ENCODE results near the gene RBBP8NL. TPM values are rescaled to one million over a fixed set of nuclear protein-coding genes. Genes with fewer than 3 reads are reported as not detected.
A peak's percentile ranks its signal among the peaks of the same experiment; 100 is the strongest.

The RBBP8NL gene
- total and polyA plus RNA-seq, 4 donors = under 0.01 to 0.14 TPM; not detected in 2

- TF ChIP-seq ZBTB33 (IDR thresholded peaks at IDR 0.05) (no peak), YY1 (IDR thresholded peaks at IDR 0.05) (no peak), GABPA (IDR thresholded peaks at IDR 0.05 in 1 of 2, conservative IDR thresholded peaks at IDR 0.05 in 1 of 2) (peak in 1 of 2 donors; percentile 49), FOXA2 (IDR thresholded peaks at IDR 0.05) (no peak), ATF3 (IDR thresholded peaks at IDR 0.05) (no peak), HNF4G (IDR thresholded peaks at IDR 0.05) (no peak), EGR1 (IDR thresholded peaks at IDR 0.05; ENCODE audit: low read depth in 2 of 2) (no peak), RAD21 (IDR thresholded peaks at IDR 0.05) (no peak), NR2F2 (IDR thresholded peaks at IDR 0.05) (no peak), MAX (IDR thresholded peaks at IDR 0.05) (no peak), FOXA1 (IDR thresholded peaks at IDR 0.05) (no peak), TAF1 (conservative IDR thresholded peaks at IDR 0.05) (no peak), REST (IDR thresholded peaks at IDR 0.05) (no peak), RXRA (IDR thresholded peaks at IDR 0.05) (peak in 1 of 2 donors; percentile 80), HNF4A (conservative IDR thresholded peaks at IDR 0.05) (peak in 1 of 2 donors; percentile 78), JUND (IDR thresholded peaks at IDR 0.05) (no peak), SP1 (IDR thresholded peaks at IDR 0.05) (no peak), CTCF (IDR thresholded peaks at IDR 0.05; ENCODE audit: low read depth, low read length, missing input control) (no peak)
- Histone ChIP-seq H3K4me1 (ENCODE audit: control insufficient read depth in 4 of 4, insufficient read depth in 4 of 4, low read length in 3 of 4) (peaks cover 8 to 35% (median 29%) of the 10 kb centered on the region in 4 donors), H3K27ac (ENCODE audit: low read depth in 1 of 2, low read length in 2 of 2) (peak overlapping the region; percentile 60 to 69), H3K27me3 (ENCODE audit: control insufficient read depth in 4 of 4, insufficient read depth in 4 of 4, low read length in 3 of 4) (no peaks in the 10 kb centered on the region), H3K36me3 (ENCODE audit: control insufficient read depth in 4 of 4, insufficient read depth in 3 of 4, low read depth in 1 of 4, low read length in 3 of 4) (peaks cover 0 to 15% (median 4%) of the 10 kb centered on the region in 4 donors), H3K9ac (ENCODE audit: low read depth in 1 of 2, low read length in 2 of 2) (no peak overlapping the region), H3K9me3 (ENCODE audit: control insufficient read depth in 4 of 4, low read length in 3 of 4) (no peaks in the 10 kb centered on the region), H3K4me3 (ENCODE audit: low read depth in 1 of 3, low read length in 3 of 3) (no peak overlapping the region)
- WGBS = 64% methylated on average over 44 of the region's 44 CpGs
- no peak for DNase-seq (ENCODE audit: low spot score)
Measured at GRCh38 chr20:62391165-62392076, 35.9 kb downstream of the RBBP8NL start.
